ENCODE data around the gene ADAMTS6. TPM values are rescaled to one million over a fixed set of nuclear protein-coding genes. Genes with fewer than 3 reads are reported as not detected.

ADAMTS6 gene
- total RNA-seq, 2 donors from 2014 or later, result 0.74 to 2.2 TPM

DNA sequence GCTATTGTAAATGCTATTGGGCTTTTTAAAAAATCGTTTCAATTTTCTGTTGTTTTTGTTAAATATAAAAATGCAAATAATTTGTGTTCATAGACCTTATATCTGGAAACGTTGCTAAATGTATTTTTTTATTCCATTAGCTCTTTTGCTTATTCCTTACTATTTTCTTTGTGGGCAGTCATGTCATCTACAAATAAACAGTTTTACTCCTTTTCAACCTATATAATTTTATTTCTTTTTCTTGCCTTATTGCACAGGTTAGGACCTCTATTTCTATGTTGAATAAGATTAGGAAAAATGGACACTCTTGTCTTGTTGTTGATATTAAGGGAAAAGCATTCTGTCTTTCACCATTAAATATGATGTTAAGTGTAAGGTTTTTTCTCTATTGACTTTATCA is 364.2 kb downstream of the ADAMTS6 start:
- Histone ChIP-seq H3K4me1 (no peaks in the 10 kb centered on the region), H3K9me3 (peaks cover 0 to 14% of the 10 kb centered on the region in 2 donors), H3K27me3 (no peaks in the 10 kb centered on the region), H3K27ac (no peak overlapping the region), H3K4me3 (no peak overlapping the region), H3K36me3 (no peaks in the 10 kb centered on the region)
- DNase-seq (ENCODE audit: low spot score), result no peak
- TF ChIP-seq, protein P1, sequence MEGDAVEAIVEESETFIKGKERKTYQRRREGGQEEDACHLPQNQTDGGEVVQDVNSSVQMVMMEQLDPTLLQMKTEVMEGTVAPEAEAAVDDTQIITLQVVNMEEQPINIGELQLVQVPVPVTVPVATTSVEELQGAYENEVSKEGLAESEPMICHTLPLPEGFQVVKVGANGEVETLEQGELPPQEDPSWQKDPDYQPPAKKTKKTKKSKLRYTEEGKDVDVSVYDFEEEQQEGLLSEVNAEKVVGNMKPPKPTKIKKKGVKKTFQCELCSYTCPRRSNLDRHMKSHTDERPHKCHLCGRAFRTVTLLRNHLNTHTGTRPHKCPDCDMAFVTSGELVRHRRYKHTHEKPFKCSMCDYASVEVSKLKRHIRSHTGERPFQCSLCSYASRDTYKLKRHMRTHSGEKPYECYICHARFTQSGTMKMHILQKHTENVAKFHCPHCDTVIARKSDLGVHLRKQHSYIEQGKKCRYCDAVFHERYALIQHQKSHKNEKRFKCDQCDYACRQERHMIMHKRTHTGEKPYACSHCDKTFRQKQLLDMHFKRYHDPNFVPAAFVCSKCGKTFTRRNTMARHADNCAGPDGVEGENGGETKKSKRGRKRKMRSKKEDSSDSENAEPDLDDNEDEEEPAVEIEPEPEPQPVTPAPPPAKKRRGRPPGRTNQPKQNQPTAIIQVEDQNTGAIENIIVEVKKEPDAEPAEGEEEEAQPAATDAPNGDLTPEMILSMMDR (IDR thresholded peaks at IDR 0.05), result no peak

DNA sequence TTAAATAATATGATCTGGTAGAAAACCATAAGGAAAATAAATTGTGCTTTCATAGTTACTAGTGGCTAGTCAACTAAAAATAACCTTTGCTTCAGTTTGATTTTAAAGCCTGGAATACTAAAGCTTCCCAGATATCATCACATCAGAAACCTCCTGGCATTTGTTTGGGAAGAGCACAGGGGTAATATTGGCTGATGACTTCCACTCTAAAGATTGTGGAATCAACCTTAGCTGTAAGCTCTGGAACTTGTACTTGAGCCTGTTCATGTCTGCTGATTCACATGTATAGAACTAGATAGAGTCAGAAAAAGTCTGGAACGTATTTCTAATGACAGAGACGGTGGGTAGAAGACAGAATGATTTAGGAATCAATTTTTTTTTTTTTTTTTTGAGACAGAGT is 367.9 kb downstream of the ADAMTS6 start:
- DNase-seq (ENCODE audit: low spot score), result no peak
- Histone ChIP-seq H3K36me3 (no peaks in the 10 kb centered on the region), H3K27ac (no peak overlapping the region)

DNA sequence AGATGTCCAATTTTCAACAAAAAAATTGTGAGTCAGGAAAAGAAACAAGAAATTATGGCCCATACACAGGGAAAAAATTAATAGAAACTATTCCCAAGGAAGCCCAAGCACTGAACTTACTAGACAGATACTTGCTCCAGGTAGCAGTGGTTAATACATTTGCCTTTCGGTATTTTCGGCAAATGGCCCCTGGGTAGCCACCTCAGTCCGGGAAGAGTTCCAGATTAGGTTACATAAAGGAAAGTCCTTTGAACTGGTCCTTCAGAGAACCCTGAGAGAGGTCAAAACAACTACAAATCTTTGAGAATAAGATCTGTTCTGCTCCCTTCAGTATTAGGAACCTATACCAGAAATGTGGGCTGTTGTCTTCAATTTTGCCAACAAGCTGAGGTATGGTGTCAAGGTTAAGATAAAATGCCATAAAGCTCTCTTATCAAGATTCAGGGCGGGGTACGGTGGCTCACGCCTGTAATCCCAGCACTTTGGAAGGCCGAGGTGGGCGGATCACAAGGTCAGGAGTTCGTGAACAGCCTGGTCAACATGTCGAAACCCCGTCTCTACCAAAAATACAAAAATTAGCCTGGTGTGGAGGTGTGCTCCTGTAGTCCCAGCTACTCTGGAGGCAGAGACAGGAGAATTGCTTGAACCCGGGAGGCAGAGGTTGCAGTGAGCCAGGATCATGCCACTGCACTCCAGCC is 369.6 kb downstream of the ADAMTS6 start:
- H3K9me3 ChIP-seq, result peaks cover 0 to under 1% of the 10 kb centered on the region in 2 donors
- no peaks in the 10 kb centered on the region for H3K36me3 ChIP-seq
- no peaks in the 10 kb centered on the region for H3K4me1 ChIP-seq
- DNase-seq (ENCODE audit: low spot score), result no peak
- no peak overlapping the region for H3K27ac ChIP-seq
- TF ChIP-seq, protein P1 (IDR thresholded peaks at IDR 0.05), result no peak
- H3K4me3 ChIP-seq, result no peak overlapping the region
- H3K27me3 ChIP-seq, result no peaks in the 10 kb centered on the region

More for the DNA sequence above, 367.9 kb downstream of the ADAMTS6 start:
- Histone ChIP-seq H3K4me1 (no peaks in the 10 kb centered on the region), H3K9me3 (peaks cover 0 to 14% of the 10 kb centered on the region in 2 donors), H3K4me3 (no peak overlapping the region), H3K27me3 (no peaks in the 10 kb centered on the region)
- TF ChIP-seq, protein P1 (IDR thresholded peaks at IDR 0.05), result no peak

DNA sequence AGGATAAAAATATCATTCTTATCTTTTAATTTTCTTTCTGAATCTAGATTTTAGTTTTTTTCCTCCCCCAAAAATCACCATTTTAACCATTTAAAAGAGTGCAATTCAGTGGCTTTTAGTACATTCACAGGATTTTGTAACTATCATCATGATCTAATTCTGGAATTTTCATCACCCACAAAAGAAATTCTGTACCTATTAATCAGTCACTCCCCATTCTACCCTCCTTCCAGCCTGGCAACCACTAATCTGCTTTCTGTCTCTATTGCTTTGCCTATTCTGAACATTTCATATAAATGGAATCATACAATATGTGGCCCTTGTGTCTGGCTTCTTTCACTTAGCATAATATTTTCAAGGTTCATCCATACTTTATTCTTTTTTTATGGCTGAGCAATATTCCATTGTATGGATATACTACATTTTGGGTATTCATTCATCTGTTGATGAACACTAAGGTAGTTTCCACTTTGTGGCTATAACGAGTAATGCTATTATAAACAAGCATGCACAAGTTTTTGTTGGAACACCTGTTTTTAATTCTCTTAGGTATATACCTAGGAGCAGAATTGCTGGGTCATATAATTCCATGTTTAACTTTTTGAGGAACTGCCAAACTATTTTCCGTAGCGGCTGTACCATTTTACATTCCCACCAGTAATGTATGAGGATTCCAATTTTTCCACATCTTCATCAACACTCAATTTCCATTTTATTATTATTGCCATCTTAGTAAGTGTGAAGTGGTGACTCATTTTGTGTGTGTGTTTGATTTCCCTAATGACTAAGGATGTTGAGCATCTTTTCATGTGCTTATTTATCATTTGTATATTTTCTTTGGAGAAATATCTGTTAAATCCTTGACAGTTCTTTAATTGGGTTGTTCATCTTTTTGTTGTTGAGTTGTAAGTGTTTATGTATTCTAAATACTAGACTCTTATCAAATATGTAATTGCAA is 372.7 kb downstream of the ADAMTS6 start:
- no peaks in the 10 kb centered on the region for H3K4me1 ChIP-seq
- TF ChIP-seq, protein P1 (IDR thresholded peaks at IDR 0.05), result no peak
- no peaks in the 10 kb centered on the region for H3K36me3 ChIP-seq
- no peak overlapping the region for H3K4me3 ChIP-seq
- H3K27me3 ChIP-seq, result no peaks in the 10 kb centered on the region
- no peak overlapping the region for H3K27ac ChIP-seq
- H3K9me3 ChIP-seq, result no peaks in the 10 kb centered on the region
- no peak for DNase-seq (ENCODE audit: low spot score)

DNA sequence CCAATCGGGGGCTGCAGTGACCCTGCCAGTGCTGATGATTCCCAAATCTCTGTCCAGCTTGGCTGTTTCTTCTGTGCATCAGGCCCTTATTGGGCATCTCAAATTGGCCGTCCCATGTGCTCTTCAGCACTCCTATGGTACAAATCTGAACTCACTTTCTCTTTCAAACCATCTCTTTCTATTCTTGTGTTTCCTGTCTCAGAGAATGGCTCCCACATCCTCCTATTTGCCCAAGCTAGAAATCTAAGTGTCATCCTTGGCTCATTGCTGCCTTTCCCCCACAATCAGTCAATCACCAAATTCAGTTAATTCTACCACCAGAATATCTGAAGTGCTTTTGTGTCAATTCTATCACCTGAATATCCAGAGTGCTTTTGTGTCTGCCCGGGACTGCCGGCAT is 376.4 kb downstream of the ADAMTS6 start:
- no peaks in the 10 kb centered on the region for H3K36me3 ChIP-seq
- TF ChIP-seq, protein P1 (IDR thresholded peaks at IDR 0.05), result no peak
- H3K27me3 ChIP-seq, result no peaks in the 10 kb centered on the region
- H3K4me1 ChIP-seq, result peaks cover 0 to 17% of the 10 kb centered on the region in 2 donors
- H3K27ac ChIP-seq, result no peak overlapping the region
- no peak for DNase-seq (ENCODE audit: low spot score)
- H3K9me3 ChIP-seq, result no peaks in the 10 kb centered on the region
- no peak overlapping the region for H3K4me3 ChIP-seq
